Measurements from ENCODE around the gene CNOT6L.

CNOT6L gene

DNA sequence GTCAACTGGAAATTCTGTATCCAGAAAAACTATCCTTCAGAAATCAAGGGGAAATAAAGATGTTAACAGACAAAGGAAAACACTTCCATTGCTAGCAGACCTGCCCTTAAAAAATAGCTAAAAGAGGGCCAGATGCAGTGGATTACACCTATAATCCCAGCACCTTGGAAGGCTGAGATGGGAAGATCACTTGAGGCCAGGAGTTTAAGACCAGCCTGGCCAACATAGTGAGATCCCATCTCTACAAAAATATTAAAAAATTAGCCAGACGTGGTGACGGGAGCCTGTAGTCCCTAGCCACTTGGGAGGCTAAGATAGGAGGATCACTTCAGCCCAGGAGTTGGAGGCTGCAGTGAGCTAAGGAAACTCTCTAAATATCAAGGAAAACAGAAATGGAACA lies 67.4 kb downstream of the CNOT6L start:
- no peak for TF ChIP-seq EZH2phosphoT487 (IDR thresholded peaks at IDR 0.05; ENCODE audit: borderline replicate concordance, low read length)
- TF ChIP-seq, protein P1, sequence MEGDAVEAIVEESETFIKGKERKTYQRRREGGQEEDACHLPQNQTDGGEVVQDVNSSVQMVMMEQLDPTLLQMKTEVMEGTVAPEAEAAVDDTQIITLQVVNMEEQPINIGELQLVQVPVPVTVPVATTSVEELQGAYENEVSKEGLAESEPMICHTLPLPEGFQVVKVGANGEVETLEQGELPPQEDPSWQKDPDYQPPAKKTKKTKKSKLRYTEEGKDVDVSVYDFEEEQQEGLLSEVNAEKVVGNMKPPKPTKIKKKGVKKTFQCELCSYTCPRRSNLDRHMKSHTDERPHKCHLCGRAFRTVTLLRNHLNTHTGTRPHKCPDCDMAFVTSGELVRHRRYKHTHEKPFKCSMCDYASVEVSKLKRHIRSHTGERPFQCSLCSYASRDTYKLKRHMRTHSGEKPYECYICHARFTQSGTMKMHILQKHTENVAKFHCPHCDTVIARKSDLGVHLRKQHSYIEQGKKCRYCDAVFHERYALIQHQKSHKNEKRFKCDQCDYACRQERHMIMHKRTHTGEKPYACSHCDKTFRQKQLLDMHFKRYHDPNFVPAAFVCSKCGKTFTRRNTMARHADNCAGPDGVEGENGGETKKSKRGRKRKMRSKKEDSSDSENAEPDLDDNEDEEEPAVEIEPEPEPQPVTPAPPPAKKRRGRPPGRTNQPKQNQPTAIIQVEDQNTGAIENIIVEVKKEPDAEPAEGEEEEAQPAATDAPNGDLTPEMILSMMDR (IDR thresholded peaks at IDR 0.05; ENCODE audit: low read depth, low read length, poor library complexity, severe bottlenecking), result no peak
- no peak overlapping the region for H3K4me2 ChIP-seq (ENCODE audit: low read length)
- no peak overlapping the region for H3K27ac ChIP-seq (ENCODE audit: low read depth, low read length)
- no peaks in the 10 kb centered on the region for H4K20me1 ChIP-seq (ENCODE audit: control insufficient read depth, insufficient read depth, low read depth, low read length)
- H3K9me3 ChIP-seq (ENCODE audit: control insufficient read depth, insufficient read depth, low read length), result no peaks in the 10 kb centered on the region
- no peaks in the 10 kb centered on the region for H3F3A ChIP-seq (ENCODE audit: control insufficient read depth, insufficient read depth)
- H3K27me3 ChIP-seq (ENCODE audit: control insufficient read depth, low read length), result no peaks in the 10 kb centered on the region
- H3K4me3 ChIP-seq (ENCODE audit: low read length), result no peak overlapping the region
- peaks cover 9% of the 10 kb centered on the region for H3K79me2 ChIP-seq (ENCODE audit: control insufficient read depth, low read length)
- no peaks in the 10 kb centered on the region for H3K9me2 ChIP-seq (replicated peaks; ENCODE audit: control insufficient read depth, low read length)
- no peaks in the 10 kb centered on the region for H3K4me1 ChIP-seq (ENCODE audit: control insufficient read depth, low read length)
- H3K36me3 ChIP-seq (ENCODE audit: control insufficient read depth, low read length), result peaks cover 34% of the 10 kb centered on the region

DNA sequence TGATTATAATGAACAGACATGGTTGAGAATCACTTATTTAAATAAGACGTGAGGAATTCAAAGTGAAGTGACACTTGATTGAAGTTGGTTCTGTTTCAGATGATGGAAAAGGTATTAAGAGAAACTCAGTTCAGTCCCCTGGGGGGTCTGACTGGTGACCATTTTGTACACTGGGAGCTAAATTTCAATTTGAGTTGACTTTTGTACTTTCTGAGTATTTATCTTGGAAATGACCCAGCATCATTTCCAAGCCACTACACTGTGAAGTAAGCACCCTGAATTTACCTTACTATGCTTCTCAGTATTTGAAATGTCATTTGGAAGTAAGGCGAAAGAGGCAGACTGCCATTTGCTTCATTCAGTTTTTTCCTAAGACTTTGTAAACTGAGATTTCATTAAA lies 73.4 kb downstream of the CNOT6L start:
- Histone ChIP-seq H3K4me1 (ENCODE audit: control insufficient read depth, low read length) (no peaks in the 10 kb centered on the region), H3K9me3 (ENCODE audit: control insufficient read depth, insufficient read depth, low read length) (no peaks in the 10 kb centered on the region), H3K27me3 (ENCODE audit: control insufficient read depth, low read length) (no peaks in the 10 kb centered on the region), H3K79me2 (ENCODE audit: control insufficient read depth, low read length) (0 out of 2 replicates have a peak, but pooled peaks cover 2% of the 10 kb centered on the region), H3K9me2 (replicated peaks; ENCODE audit: control insufficient read depth, low read length) (no peaks in the 10 kb centered on the region), H3K27ac (ENCODE audit: low read depth, low read length) (no peak overlapping the region), H3K36me3 (ENCODE audit: control insufficient read depth, low read length) (peaks cover 40% of the 10 kb centered on the region), H3K4me3 (ENCODE audit: low read length) (no peak overlapping the region), H3F3A (ENCODE audit: control insufficient read depth, insufficient read depth) (no peaks in the 10 kb centered on the region), H4K20me1 (ENCODE audit: control insufficient read depth, insufficient read depth, low read depth, low read length) (no peaks in the 10 kb centered on the region), H3K4me2 (ENCODE audit: low read length) (no peak overlapping the region)
- TF ChIP-seq, protein P1 (IDR thresholded peaks at IDR 0.05; ENCODE audit: low read depth, low read length, poor library complexity, severe bottlenecking), result no peak
- TF ChIP-seq EZH2phosphoT487 (IDR thresholded peaks at IDR 0.05; ENCODE audit: borderline replicate concordance, low read length), result no peak

DNA sequence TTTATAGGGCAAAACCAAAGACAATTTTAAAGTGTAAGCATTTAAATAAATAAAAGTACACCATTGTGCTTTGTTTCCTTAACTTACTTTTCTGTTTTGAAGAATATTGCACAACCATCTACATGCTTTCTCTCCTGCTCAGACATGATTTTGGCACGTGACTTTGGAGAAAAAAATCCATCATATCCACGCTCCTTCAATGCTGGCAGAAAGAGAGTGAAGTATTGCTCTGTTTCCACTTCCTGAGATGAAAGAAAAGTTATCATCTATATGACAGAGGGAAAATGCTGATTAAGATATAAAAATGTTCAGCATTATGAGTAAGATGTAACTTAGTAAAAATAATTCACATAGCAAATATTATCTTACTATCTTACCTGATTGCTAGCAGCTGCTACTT lies 77.1 kb downstream of the CNOT6L start:
- Histone ChIP-seq H4K20me1 (ENCODE audit: control insufficient read depth, insufficient read depth, low read depth, low read length) (no peaks in the 10 kb centered on the region), H3K79me2 (ENCODE audit: control insufficient read depth, low read length) (no peaks in the 10 kb centered on the region), H3F3A (ENCODE audit: control insufficient read depth, insufficient read depth) (0 out of 2 replicates have a peak, but pooled peaks cover 3% of the 10 kb centered on the region), H3K27me3 (ENCODE audit: control insufficient read depth, low read length) (no peaks in the 10 kb centered on the region), H3K4me1 (ENCODE audit: control insufficient read depth, low read length) (no peaks in the 10 kb centered on the region), H3K27ac (ENCODE audit: low read depth, low read length) (no peak overlapping the region), H3K9me2 (replicated peaks; ENCODE audit: control insufficient read depth, low read length) (no peaks in the 10 kb centered on the region), H3K4me3 (ENCODE audit: low read length) (no peak overlapping the region), H3K36me3 (ENCODE audit: control insufficient read depth, low read length) (peaks cover 61% of the 10 kb centered on the region), H3K9me3 (ENCODE audit: control insufficient read depth, insufficient read depth, low read length) (no peaks in the 10 kb centered on the region), H3K4me2 (ENCODE audit: low read length) (no peak overlapping the region)
- TF ChIP-seq, protein P1 (IDR thresholded peaks at IDR 0.05; ENCODE audit: low read depth, low read length, poor library complexity, severe bottlenecking), result no peak
- no peak for TF ChIP-seq EZH2phosphoT487 (IDR thresholded peaks at IDR 0.05; ENCODE audit: borderline replicate concordance, low read length)

All from DOHH2 (cell line).